ENCODE results near the gene TMEM127.
A peak's percentile ranks its signal among the peaks of the same experiment; 100 is the strongest.

Gene TMEM127

GRCh38 chr2:96291751-96292150 lies 26.0 kb upstream of the TMEM127 start:
- Histone ChIP-seq H3K4me3 (ENCODE audit: low read depth, low read length) (no peak overlapping the region), H3K4me1 (ENCODE audit: control insufficient read depth, insufficient read depth, low read length) (no peaks in the 10 kb centered on the region), H3K27me3 (ENCODE audit: control insufficient read depth, insufficient read depth, low read length) (no peaks in the 10 kb centered on the region), H3K36me3 (ENCODE audit: control insufficient read depth, insufficient read depth, low read length) (peaks cover 100% of the 10 kb centered on the region), H3K27ac (ENCODE audit: low read depth, low read length) (no peak overlapping the region), H3K9me3 (ENCODE audit: control insufficient read depth, insufficient read depth, low read length) (no peaks in the 10 kb centered on the region), H3K9ac (ENCODE audit: low read depth, low read length) (no peak overlapping the region)

GRCh38 chr2:96287273-96287856 lies 21.6 kb upstream of the TMEM127 start:
- no peak overlapping the region for H3K27ac ChIP-seq (ENCODE audit: low read depth, low read length)
- H3K4me1 ChIP-seq (ENCODE audit: control insufficient read depth, insufficient read depth, low read length), result no peaks in the 10 kb centered on the region
- H3K36me3 ChIP-seq (ENCODE audit: control insufficient read depth, insufficient read depth, low read length), result peaks cover 100% of the 10 kb centered on the region
- H3K9me3 ChIP-seq (ENCODE audit: control insufficient read depth, insufficient read depth, low read length), result no peaks in the 10 kb centered on the region
- H3K27me3 ChIP-seq (ENCODE audit: control insufficient read depth, insufficient read depth, low read length), result no peaks in the 10 kb centered on the region
- H3K9ac ChIP-seq (ENCODE audit: low read depth, low read length), result no peak overlapping the region
- no peak overlapping the region for H3K4me3 ChIP-seq (ENCODE audit: low read depth, low read length)

- peaks cover 89% of the 10 kb centered on the region for H3K36me3 ChIP-seq (ENCODE audit: control insufficient read depth, insufficient read depth, low read length)
- H3K9me3 ChIP-seq (ENCODE audit: control insufficient read depth, insufficient read depth, low read length), result no peaks in the 10 kb centered on the region
- no peak overlapping the region for H3K9ac ChIP-seq (ENCODE audit: low read depth, low read length)
- H3K4me1 ChIP-seq (ENCODE audit: control insufficient read depth, insufficient read depth, low read length), result no peaks in the 10 kb centered on the region
- H3K4me3 ChIP-seq (ENCODE audit: low read depth, low read length), result no peak overlapping the region
- no peaks in the 10 kb centered on the region for H3K27me3 ChIP-seq (ENCODE audit: control insufficient read depth, insufficient read depth, low read length)
- H3K27ac ChIP-seq (ENCODE audit: low read depth, low read length), result no peak overlapping the region
Measured at GRCh38 chr2:96276787-96277499, 11.1 kb upstream of the TMEM127 start.

GRCh38 chr2:96274355-96275056 lies 8.7 kb upstream of the TMEM127 start:
- H3K36me3 ChIP-seq (ENCODE audit: control insufficient read depth, insufficient read depth, low read length), result peaks cover 82% of the 10 kb centered on the region
- H3K4me3 ChIP-seq (ENCODE audit: low read depth, low read length), result no peak overlapping the region
- no peaks in the 10 kb centered on the region for H3K27me3 ChIP-seq (ENCODE audit: control insufficient read depth, insufficient read depth, low read length)
- H3K9ac ChIP-seq (ENCODE audit: low read depth, low read length), result no peak overlapping the region
- H3K27ac ChIP-seq (ENCODE audit: low read depth, low read length), result no peak overlapping the region
- no peaks in the 10 kb centered on the region for H3K9me3 ChIP-seq (ENCODE audit: control insufficient read depth, insufficient read depth, low read length)
- no peaks in the 10 kb centered on the region for H3K4me1 ChIP-seq (ENCODE audit: control insufficient read depth, insufficient read depth, low read length)

- Histone ChIP-seq H3K4me3 (ENCODE audit: low read depth, low read length) (no peak overlapping the region), H3K36me3 (ENCODE audit: control insufficient read depth, insufficient read depth, low read length) (peaks cover 82% of the 10 kb centered on the region), H3K9ac (ENCODE audit: low read depth, low read length) (no peak overlapping the region), H3K27ac (ENCODE audit: low read depth, low read length) (no peak overlapping the region), H3K27me3 (ENCODE audit: control insufficient read depth, insufficient read depth, low read length) (no peaks in the 10 kb centered on the region), H3K9me3 (ENCODE audit: control insufficient read depth, insufficient read depth, low read length) (no peaks in the 10 kb centered on the region), H3K4me1 (ENCODE audit: control insufficient read depth, insufficient read depth, low read length) (no peaks in the 10 kb centered on the region)
Measured at GRCh38 chr2:96273763-96274162, 8.0 kb upstream of the TMEM127 start.

- H3K9me3 ChIP-seq (ENCODE audit: control insufficient read depth, insufficient read depth, low read length), result no peaks in the 10 kb centered on the region
- no peaks in the 10 kb centered on the region for H3K27me3 ChIP-seq (ENCODE audit: control insufficient read depth, insufficient read depth, low read length)
- no peak overlapping the region for H3K9ac ChIP-seq (ENCODE audit: low read depth, low read length)
- no peak overlapping the region for H3K27ac ChIP-seq (ENCODE audit: low read depth, low read length)
- peaks cover 80% of the 10 kb centered on the region for H3K36me3 ChIP-seq (ENCODE audit: control insufficient read depth, insufficient read depth, low read length)
- no peaks in the 10 kb centered on the region for H3K4me1 ChIP-seq (ENCODE audit: control insufficient read depth, insufficient read depth, low read length)
- H3K4me3 ChIP-seq (ENCODE audit: low read depth, low read length), result no peak overlapping the region
Measured at GRCh38 chr2:96271995-96272394, 6.2 kb upstream of the TMEM127 start.

- Histone ChIP-seq H3K27ac (ENCODE audit: low read depth, low read length) (no peak overlapping the region), H3K4me1 (ENCODE audit: control insufficient read depth, insufficient read depth, low read length) (peaks cover 6% of the 10 kb centered on the region; the same call in 1 of the 2 replicates), H3K9me3 (ENCODE audit: control insufficient read depth, insufficient read depth, low read length) (no peaks in the 10 kb centered on the region), H3K36me3 (ENCODE audit: control insufficient read depth, insufficient read depth, low read length) (peaks cover 48% of the 10 kb centered on the region), H3K9ac (ENCODE audit: low read depth, low read length) (no peak overlapping the region), H3K4me3 (ENCODE audit: low read depth, low read length) (peak overlapping the region; percentile 98), H3K27me3 (ENCODE audit: control insufficient read depth, insufficient read depth, low read length) (no peaks in the 10 kb centered on the region)
Measured at GRCh38 chr2:96267159-96267971, 1.6 kb upstream of the TMEM127 start.

- H3K36me3 ChIP-seq (ENCODE audit: control insufficient read depth, insufficient read depth, low read length), result peaks cover 32% of the 10 kb centered on the region
- H3K4me1 ChIP-seq (ENCODE audit: control insufficient read depth, insufficient read depth, low read length), result peaks cover 17% of the 10 kb centered on the region
- peak overlapping the region; percentile 98 for H3K4me3 ChIP-seq (ENCODE audit: low read depth, low read length)
Measured at GRCh38 chr2:96265349-96265839, 403 bp downstream of the TMEM127 start.

GRCh38 chr2:96264656-96265348 lies 995 bp downstream of the TMEM127 start:
- Histone ChIP-seq H3K9me3 (ENCODE audit: control insufficient read depth, insufficient read depth, low read length) (no peaks in the 10 kb centered on the region), H3K27ac (ENCODE audit: low read depth, low read length) (no peak overlapping the region), H3K9ac (ENCODE audit: low read depth, low read length) (no peak overlapping the region; the same call in 1 of the 2 replicates), H3K36me3 (ENCODE audit: control insufficient read depth, insufficient read depth, low read length) (peaks cover 32% of the 10 kb centered on the region), H3K4me1 (ENCODE audit: control insufficient read depth, insufficient read depth, low read length) (peaks cover 23% of the 10 kb centered on the region), H3K4me3 (ENCODE audit: low read depth, low read length) (peak overlapping the region; percentile 98), H3K27me3 (ENCODE audit: control insufficient read depth, insufficient read depth, low read length) (no peaks in the 10 kb centered on the region)

More at GRCh38 chr2:96265349-96265839, 403 bp downstream of the TMEM127 start:
- Histone ChIP-seq H3K9ac (ENCODE audit: low read depth, low read length) (peak overlapping the region; percentile 66), H3K27me3 (ENCODE audit: control insufficient read depth, insufficient read depth, low read length) (no peaks in the 10 kb centered on the region), H3K9me3 (ENCODE audit: control insufficient read depth, insufficient read depth, low read length) (no peaks in the 10 kb centered on the region), H3K27ac (ENCODE audit: low read depth, low read length) (peak overlapping the region; percentile 76)

- H3K27ac ChIP-seq (ENCODE audit: low read depth, low read length), result no peak overlapping the region
- no peak overlapping the region for H3K9ac ChIP-seq (ENCODE audit: low read depth, low read length)
- H3K36me3 ChIP-seq (ENCODE audit: control insufficient read depth, insufficient read depth, low read length), result peaks cover 27% of the 10 kb centered on the region
- no peaks in the 10 kb centered on the region for H3K27me3 ChIP-seq (ENCODE audit: control insufficient read depth, insufficient read depth, low read length)
- H3K9me3 ChIP-seq (ENCODE audit: control insufficient read depth, insufficient read depth, low read length), result no peaks in the 10 kb centered on the region
- H3K4me3 ChIP-seq (ENCODE audit: low read depth, low read length), result no peak overlapping the region; the same call in 1 of the 2 replicates
- peaks cover 23% of the 10 kb centered on the region for H3K4me1 ChIP-seq (ENCODE audit: control insufficient read depth, insufficient read depth, low read length)
Measured at GRCh38 chr2:96264086-96264485, 1.7 kb downstream of the TMEM127 start.

Measured in HUES48 (cell line).